Activated CD8-positive, alpha-beta T cell treated with anti-CD3 and anti-CD28 coated beads, Interleukin-2, amount 10 ng/mL, durations not matched to agents 7 days and 5 days (primary cell): ENCODE measurements around the gene SART3. TPM values are rescaled to one million over a fixed set of nuclear protein-coding genes. Genes with fewer than 3 reads are reported as not detected.

ENCODE experiments used
- ATAC-seq: fragments of 150-1000 bp; cut with Tn5 transposase; one replicate; pipeline ENCODE4 v1.10.0; 2021; ENCODE audit warnings: moderate library complexity
- CTCF ChIA-PET: fragments of 350-600 bp; sonication (Branson Sonifier 250); formaldehyde crosslinking; loops from one replicate; lab custom pipeline; 2021; ENCODE audit warnings: antibody characterized with exemption; lab: Charles Lee
- POLR2A ChIA-PET: fragments of 350-600 bp; sonication (Branson Sonifier 250); formaldehyde crosslinking; loops from one replicate; lab custom pipeline; 2021; ENCODE audit warnings: antibody characterized with exemption; lab: Charles Lee
- DNase-seq: peaks from one replicate; pipeline ENCODE4 v3.0.0-alpha.2; 2020
- H3K27ac Mint-ChIP-seq: one replicate; pipeline ENCODE4 v1.8.0; 2021; ENCODE audit warnings: mild to moderate bottlenecking, mixed read lengths
- H3K27me3 Mint-ChIP-seq: one replicate; pipeline ENCODE4 v1.8.0; 2021; ENCODE audit warnings: low read depth, mixed read lengths
- H3K36me3 Mint-ChIP-seq: one replicate; pipeline ENCODE4 v1.8.0; 2021; ENCODE audit warnings: low read depth, mixed read lengths
- H3K4me1 Mint-ChIP-seq: one replicate; pipeline ENCODE4 v1.8.0; 2021; ENCODE audit warnings: low read depth, mixed read lengths
- H3K4me3 Mint-ChIP-seq: one replicate; pipeline ENCODE4 v1.8.0; 2021; ENCODE audit warnings: mild to moderate bottlenecking, mixed read lengths
- H3K9me3 Mint-ChIP-seq: one replicate; pipeline ENCODE4 v1.8.0; 2022; ENCODE audit warnings: mixed read lengths; ENCODE audit not compliant: insufficient read depth
- total RNA-seq, 2 experiments: library from RNA; stranded (reverse); gene quantifications; one replicate each; pipeline ENCODE4 v1.2.3, GENCODE V29; 2021

Gene SART3
- total RNA-seq, 2 experiments from 2014 or later = 67.9 to 76.9 TPM

DNA sequence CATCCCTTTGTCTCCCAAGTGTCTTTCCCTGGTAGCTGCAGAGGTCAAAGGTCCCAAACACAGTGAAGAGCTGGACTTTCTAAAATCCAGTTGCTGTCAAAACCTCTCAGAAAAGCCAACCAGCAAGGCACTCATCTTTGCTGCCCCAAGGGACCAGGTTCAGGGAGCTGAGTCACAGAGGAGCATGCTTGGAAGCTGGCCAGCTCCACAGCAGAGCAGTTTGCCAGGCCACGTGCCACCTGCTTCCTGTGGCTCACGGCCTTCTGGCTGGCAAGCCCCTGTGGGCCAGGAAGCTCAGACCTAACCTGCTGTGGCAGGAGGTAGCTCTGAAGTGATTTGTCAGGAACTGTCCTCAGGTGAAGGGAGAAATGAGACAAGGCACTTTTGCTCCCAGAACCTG is 5.0 kb upstream of the SART3 start:
- H3K9me3 Mint-ChIP-seq = no peaks in the 10 kb centered on the region
- POLR2A ChIA-PET = interaction anchor here (0.5 to 5.0 kb wide), 5 partner anchors 45 to 201 kb away, joined by 3 to 43 read pairs (median 3); partner anchors contain the start of gene SELPLG
- H3K27ac Mint-ChIP-seq = no peak overlapping the region
- H3K36me3 Mint-ChIP-seq = peaks cover 55% of the 10 kb centered on the region
- DNase-seq (peak; percentile 52), ATAC-seq (no peak)
- CTCF ChIA-PET = interaction anchor here (0.8 to 19.8 kb wide), 7 partner anchors 52 to 528 kb away, joined by 3 to 574 read pairs (median 3); no protein-coding TSS in a partner anchor
- no peaks in the 10 kb centered on the region for H3K27me3 Mint-ChIP-seq
- H3K4me1 Mint-ChIP-seq = peaks cover 79% of the 10 kb centered on the region
- no peak overlapping the region for H3K4me3 Mint-ChIP-seq

DNA sequence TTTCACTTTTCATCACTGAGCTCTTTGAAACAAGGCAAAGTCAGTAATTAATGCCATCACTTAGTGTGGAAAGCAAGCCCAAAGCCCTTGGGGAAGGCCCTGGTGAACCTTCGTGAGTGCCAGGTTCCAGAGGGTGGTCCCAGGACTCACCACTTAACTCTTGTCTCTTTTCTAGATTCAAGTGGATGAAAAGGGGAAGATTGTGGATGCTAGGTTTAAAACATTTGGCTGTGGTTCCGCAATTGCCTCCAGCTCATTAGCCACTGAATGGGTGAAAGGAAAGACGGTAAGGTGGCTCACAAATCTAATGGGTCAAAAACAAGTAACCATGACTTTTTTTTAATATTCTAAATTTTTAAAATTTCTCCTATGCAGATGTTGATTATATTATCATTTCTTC is 4.2 kb upstream of the SART3 start:
- no peaks in the 10 kb centered on the region for H3K27me3 Mint-ChIP-seq
- peaks cover 72% of the 10 kb centered on the region for H3K4me1 Mint-ChIP-seq
- H3K27ac Mint-ChIP-seq = no peak overlapping the region
- H3K36me3 Mint-ChIP-seq = peaks cover 50% of the 10 kb centered on the region
- DNase-seq (no peak), ATAC-seq (no peak)
- ChIA-PET POLR2A (interaction anchor here (2.5 to 6.9 kb wide), 2 partner anchors 53 to 66 kb away, joined by 13 to 121 read pairs; partner anchors contain the start of gene SELPLG), CTCF (interaction anchor here (1.1 to 19.8 kb wide), 15 partner anchors 12 to 385 kb away, joined by 3 to 574 read pairs (median 7); partner anchors contain the start of gene SELPLG)
- H3K9me3 Mint-ChIP-seq = no peaks in the 10 kb centered on the region
- H3K4me3 Mint-ChIP-seq = no peak overlapping the region

DNA sequence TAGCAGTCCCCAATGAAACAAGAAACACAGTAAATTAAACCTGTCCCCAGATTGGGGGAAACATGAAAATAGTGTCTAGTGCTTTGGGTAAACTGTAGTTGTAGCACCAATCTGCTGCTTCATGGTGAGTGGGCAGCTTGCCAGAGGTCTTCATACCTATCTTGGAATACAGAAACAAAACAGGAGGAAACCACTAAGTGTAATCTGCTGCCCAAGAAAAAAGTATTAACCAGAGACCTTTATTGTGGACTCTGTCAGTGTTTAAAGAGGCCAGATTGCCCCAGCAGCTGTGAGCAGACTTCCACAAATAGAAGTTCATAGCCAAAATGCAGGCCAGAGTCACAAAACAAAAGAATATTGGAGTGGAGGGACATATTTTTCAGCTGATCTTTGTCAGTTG is 3.8 kb upstream of the SART3 start:
- ATAC-seq = no peak
- ChIA-PET POLR2A (interaction anchor here (2.5 to 6.9 kb wide), 2 partner anchors 53 to 67 kb away, joined by 13 to 121 read pairs; partner anchors contain the start of gene SELPLG), CTCF (interaction anchor here (1.1 to 19.8 kb wide), 16 partner anchors 8 to 530 kb away, joined by 3 to 574 read pairs (median 6); partner anchors contain the start of gene SELPLG)
- peaks cover 73% of the 10 kb centered on the region for H3K4me1 Mint-ChIP-seq
- H3K36me3 Mint-ChIP-seq = peaks cover 52% of the 10 kb centered on the region
- no peak overlapping the region for H3K4me3 Mint-ChIP-seq
- H3K27me3 Mint-ChIP-seq = no peaks in the 10 kb centered on the region
- no peak overlapping the region for H3K27ac Mint-ChIP-seq
- H3K9me3 Mint-ChIP-seq = no peaks in the 10 kb centered on the region
- no peak for DNase-seq

DNA sequence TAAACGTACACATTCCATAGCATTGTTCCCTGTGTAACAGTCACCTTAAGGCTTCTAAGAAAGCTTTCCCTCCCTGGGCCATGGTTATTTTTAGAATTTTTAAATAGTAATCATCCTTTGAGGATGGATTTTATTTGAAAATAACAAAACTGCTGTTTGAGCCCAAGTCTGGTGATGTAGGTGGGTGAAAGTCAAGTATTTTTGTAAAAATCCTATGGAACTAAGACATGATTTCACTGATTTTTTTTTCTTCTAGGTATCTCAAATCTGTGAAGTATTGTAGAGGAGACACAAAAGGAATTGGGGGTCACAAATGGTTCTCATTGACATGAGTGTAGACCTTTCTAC is 2.8 kb upstream of the SART3 start:
- H3K9me3 Mint-ChIP-seq = no peaks in the 10 kb centered on the region
- DNase-seq = no peak
- H3K4me1 Mint-ChIP-seq = peaks cover 72% of the 10 kb centered on the region
- H3K36me3 Mint-ChIP-seq = peaks cover 50% of the 10 kb centered on the region
- H3K27me3 Mint-ChIP-seq = no peaks in the 10 kb centered on the region
- H3K27ac Mint-ChIP-seq = peak overlapping the region; percentile 100
- no peak for ATAC-seq
- CTCF ChIA-PET = interaction anchor here (0.6 to 19.8 kb wide), 20 partner anchors 9 to 530 kb away, joined by 3 to 574 read pairs (median 6); partner anchors contain the start of genes SELPLG and SSH1
- peak overlapping the region; percentile 100 for H3K4me3 Mint-ChIP-seq
- POLR2A ChIA-PET = interaction anchor here (2.5 to 6.9 kb wide), 2 partner anchors 54 to 68 kb away, joined by 13 to 121 read pairs; partner anchors contain the start of gene SELPLG

DNA sequence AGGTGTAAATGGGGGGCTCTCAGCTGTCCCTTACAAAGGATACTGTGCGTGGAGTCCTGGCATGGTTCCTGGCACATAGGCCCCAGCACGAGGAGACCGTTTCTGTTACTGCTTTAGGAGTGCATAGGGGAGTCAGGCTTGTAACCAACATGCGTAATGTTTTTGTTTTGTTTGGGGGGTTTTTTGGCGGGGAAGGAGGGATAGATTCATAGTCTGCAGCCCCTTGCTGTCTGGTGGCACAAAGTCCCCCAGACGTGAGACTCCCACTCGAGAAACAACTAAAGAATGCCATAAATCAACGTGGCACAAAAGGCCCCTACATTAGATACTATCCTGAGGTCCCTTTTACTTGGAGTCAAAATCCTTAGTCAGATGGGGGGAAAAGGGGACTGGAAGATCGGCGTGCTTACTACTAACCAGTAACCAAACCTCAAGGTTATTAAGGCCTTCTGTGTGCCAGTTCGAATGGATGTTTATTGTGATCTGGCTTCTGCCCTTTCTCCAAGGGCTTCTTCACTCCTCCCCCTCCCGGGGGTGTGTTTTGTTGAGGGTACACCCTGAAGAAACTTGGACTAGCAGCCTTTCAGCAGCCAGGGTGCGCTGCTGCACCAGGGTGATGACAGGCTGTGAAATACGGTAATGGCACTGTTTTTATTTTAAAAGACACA is 2.3 kb upstream of the SART3 start:
- no peaks in the 10 kb centered on the region for H3K9me3 Mint-ChIP-seq
- H3K4me1 Mint-ChIP-seq = peaks cover 70% of the 10 kb centered on the region
- POLR2A ChIA-PET = interaction anchor here (0.6 to 6.9 kb wide), 7 partner anchors 9 to 1948 kb away, joined by 3 to 121 read pairs (median 9); partner anchors contain the start of gene SELPLG
- CTCF ChIA-PET = interaction anchor here (0.8 to 19.8 kb wide), 23 partner anchors 7 to 532 kb away, joined by 3 to 574 read pairs (median 6); partner anchors contain the start of gene SELPLG
- H3K27ac Mint-ChIP-seq = peak overlapping the region; percentile 100
- peak; percentile 57 for ATAC-seq
- peak overlapping the region; percentile 100 for H3K4me3 Mint-ChIP-seq
- peaks cover 49% of the 10 kb centered on the region for H3K36me3 Mint-ChIP-seq
- DNase-seq = peak; percentile 91
- H3K27me3 Mint-ChIP-seq = no peaks in the 10 kb centered on the region

DNA sequence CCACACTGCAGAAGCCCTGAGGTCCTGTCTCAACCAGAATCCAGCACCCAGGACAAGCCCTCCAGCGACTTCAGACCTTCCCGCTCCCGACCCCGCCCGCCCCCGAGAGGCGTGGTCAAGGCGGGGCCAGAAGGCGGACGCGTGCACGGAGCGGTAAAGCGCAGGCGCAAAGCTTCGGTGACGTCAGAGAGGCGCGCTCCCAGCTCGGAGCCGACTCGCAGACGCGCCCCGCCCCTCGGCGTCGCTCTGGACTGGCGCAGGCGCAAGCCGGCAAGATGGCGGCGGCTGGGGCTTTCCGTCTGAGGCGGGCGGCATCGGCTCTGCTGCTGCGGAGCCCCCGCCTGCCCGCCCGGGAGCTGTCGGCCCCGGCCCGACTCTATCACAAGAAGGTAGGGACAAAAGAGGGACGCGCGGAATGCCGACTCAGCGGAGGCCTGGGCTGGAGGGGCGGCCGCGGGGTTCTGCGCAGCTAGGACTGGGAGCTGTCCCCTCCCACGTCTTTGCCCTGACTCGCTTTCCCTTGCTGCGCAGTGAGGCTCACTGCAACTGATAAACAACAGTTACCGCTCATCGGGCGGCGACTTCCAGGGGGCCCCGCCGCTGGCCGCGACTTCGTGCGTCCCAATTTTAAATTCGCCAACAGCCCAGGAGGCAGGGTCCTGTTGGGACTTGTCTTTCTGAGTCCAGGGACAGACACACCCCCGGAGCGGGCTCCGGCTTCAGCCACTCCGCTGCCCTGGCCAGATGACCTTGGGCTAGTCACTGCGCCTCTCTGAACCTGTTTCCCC is 1.6 kb upstream of the SART3 start, which contains the start of gene ISCU:
TSS of gene ISCU (plus strand) at position 249 of the 788 bp plus-strand sequence. CDS start at position 276, 27 bp downstream.
- ChIA-PET POLR2A (interaction anchor here (0.5 to 6.9 kb wide), 11 partner anchors 10 to 1949 kb away, joined by 3 to 121 read pairs (median 5); partner anchors contain the start of gene SELPLG), CTCF (interaction anchor here (0.8 to 19.8 kb wide), 14 partner anchors 8 to 533 kb away, joined by 3 to 574 read pairs (median 6); no protein-coding TSS in a partner anchor)
- Mint-ChIP-seq H3K36me3 (peaks cover 46% of the 10 kb centered on the region), H3K27ac (peak within 1 kb of the TSS; percentile 100), H3K4me1 (peaks cover 67% of the 10 kb centered on the region), H3K4me3 (peak within 1 kb of the TSS; percentile 100), H3K9me3 (no peaks in the 10 kb centered on the region), H3K27me3 (no peaks in the 10 kb centered on the region)
- ATAC-seq = peak; percentile 78
- DNase-seq = peak; percentile 98

DNA sequence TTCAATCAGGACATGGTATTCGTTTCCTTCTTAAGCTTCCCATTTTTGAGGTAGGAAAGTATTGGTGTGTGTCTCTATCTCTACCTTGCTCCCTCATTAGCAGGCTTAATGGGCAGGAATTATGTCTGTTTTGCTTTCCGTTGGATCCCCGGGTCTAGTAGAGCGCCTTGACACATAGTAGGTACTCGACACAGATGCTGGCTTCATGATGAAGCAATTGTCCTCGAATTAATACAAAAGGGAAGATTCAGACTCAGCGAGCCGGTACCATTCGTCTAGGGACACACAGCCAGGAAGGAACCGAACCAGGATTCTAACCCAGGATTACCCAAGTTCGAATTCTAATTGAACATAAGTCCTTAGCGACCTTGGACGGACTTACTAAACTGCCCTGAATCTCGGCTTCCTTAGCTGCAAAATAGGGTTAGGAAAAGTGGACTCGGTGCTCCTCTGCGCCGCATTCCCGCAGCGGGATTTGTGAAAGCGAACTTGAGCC is 927 bp upstream of the SART3 start:
- H3K27ac Mint-ChIP-seq = peak overlapping the region; percentile 100
- ATAC-seq = peak; percentile 0
- no peak for DNase-seq
- ChIA-PET POLR2A (interaction anchor here (0.5 to 6.9 kb wide), 12 partner anchors 10 to 1604 kb away, joined by 3 to 121 read pairs (median 6); partner anchors contain the start of gene SELPLG), CTCF (interaction anchor here (0.8 to 19.8 kb wide), 13 partner anchors 8 to 534 kb away, joined by 3 to 574 read pairs (median 6); no protein-coding TSS in a partner anchor)
- H3K27me3 Mint-ChIP-seq = no peaks in the 10 kb centered on the region
- H3K4me1 Mint-ChIP-seq = peaks cover 63% of the 10 kb centered on the region
- no peaks in the 10 kb centered on the region for H3K9me3 Mint-ChIP-seq
- H3K36me3 Mint-ChIP-seq = peaks cover 44% of the 10 kb centered on the region
- H3K4me3 Mint-ChIP-seq = peak overlapping the region; percentile 100

DNA sequence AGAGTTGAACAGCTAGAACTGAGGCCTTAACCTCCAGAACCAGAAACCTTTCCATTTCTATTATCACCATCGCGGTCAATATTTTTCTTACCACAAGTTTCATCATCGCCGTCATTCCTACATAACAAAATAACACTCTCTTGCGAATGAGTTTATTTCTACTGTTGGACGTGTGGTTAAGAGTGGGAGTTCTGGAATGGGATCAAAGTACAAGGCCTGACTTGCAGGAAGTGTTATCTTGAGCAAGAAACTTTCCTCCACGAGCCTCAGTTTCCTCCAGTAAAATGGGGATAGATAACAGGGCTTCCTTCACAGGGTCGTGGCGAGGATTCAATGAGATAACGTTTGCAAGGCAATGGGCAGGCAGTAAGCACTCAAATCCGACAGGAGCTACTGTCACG is 652 bp downstream of the SART3 start:
- Mint-ChIP-seq H3K36me3 (peaks cover 37% of the 10 kb centered on the region), H3K4me1 (peaks cover 61% of the 10 kb centered on the region), H3K27me3 (no peaks in the 10 kb centered on the region), H3K4me3 (peak overlapping the region; percentile 100), H3K27ac (peak overlapping the region; percentile 100), H3K9me3 (no peaks in the 10 kb centered on the region)
- ATAC-seq (no peak), DNase-seq (no peak)
- POLR2A ChIA-PET = interaction anchor here (1.3 to 6.9 kb wide), 6 partner anchors 11 to 172 kb away, joined by 3 to 121 read pairs (median 10); partner anchors contain the start of genes CORO1C and SELPLG
- CTCF ChIA-PET = interaction anchor here (0.5 to 19.8 kb wide), 9 partner anchors 9 to 320 kb away, joined by 3 to 574 read pairs (median 5); no protein-coding TSS in a partner anchor

DNA sequence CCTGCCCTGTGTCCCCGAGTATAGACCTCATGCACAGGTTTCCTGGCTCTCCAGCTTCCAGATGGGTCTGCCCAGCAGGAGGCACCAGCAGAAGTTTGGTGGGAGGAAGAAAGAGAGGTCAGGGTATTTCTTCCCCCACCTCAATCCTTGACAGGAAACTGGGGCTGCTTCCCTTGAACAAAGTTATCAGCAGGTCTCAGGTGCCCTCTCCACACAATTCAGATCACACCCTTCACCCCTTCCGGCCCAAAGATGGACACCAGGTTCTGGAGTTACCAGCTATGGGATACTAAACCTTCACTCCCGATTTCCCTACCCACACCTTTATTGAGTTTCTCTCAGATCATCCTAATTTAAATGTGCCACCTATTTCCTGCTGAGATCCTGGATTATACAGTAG is 1.2 kb downstream of the SART3 start:
- H3K9me3 Mint-ChIP-seq = no peaks in the 10 kb centered on the region
- ATAC-seq (no peak), DNase-seq (no peak)
- peak overlapping the region; percentile 100 for H3K27ac Mint-ChIP-seq
- ChIA-PET POLR2A (interaction anchor here (1.3 to 6.9 kb wide), 3 partner anchors 58 to 172 kb away, joined by 5 to 121 read pairs (median 31); partner anchors contain the start of genes CORO1C and SELPLG), CTCF (interaction anchor here (1.4 to 19.8 kb wide), 5 partner anchors 9 to 105 kb away, joined by 5 to 574 read pairs (median 27); no protein-coding TSS in a partner anchor)
- H3K27me3 Mint-ChIP-seq = no peaks in the 10 kb centered on the region
- H3K36me3 Mint-ChIP-seq = peaks cover 35% of the 10 kb centered on the region
- peak overlapping the region; percentile 100 for H3K4me3 Mint-ChIP-seq
- peaks cover 60% of the 10 kb centered on the region for H3K4me1 Mint-ChIP-seq

DNA sequence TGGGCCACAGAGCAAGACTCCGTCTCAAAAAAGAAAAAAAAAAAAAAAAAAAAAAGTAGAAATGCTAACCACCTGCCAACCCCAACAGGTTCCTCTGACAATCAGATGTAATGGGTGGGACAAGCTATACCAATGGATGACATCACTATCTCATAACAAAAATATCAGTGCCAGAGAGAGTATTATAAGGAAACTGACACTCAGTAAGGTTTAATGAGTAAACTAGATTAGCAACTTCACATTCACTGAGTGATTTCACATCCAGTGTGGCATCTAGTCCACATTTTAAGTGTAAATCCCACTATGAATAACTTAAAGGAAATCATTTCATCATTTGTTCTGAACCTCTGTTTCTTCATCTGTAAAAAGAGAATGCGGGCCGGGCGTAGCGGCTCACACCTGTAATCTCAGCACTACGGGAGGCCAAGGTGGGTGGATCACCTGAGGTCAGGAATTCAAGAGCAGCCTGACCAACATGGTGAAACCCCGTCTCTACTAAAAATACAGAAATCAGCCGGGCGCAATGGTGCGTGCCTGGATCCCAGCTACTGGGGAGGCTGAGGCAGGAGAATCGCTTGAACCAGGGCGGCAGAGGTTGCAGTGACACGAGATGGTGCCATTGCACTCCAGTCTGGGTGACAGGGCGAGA is 1.8 kb downstream of the SART3 start:
- CTCF ChIA-PET = interaction anchor here (1.4 to 19.8 kb wide), 4 partner anchors 10 to 72 kb away, joined by 5 to 574 read pairs (median 18); no protein-coding TSS in a partner anchor
- peak overlapping the region; percentile 75 for H3K27ac Mint-ChIP-seq
- peaks cover 55% of the 10 kb centered on the region for H3K4me1 Mint-ChIP-seq
- peak; percentile 4 for DNase-seq
- no peaks in the 10 kb centered on the region for H3K27me3 Mint-ChIP-seq
- H3K9me3 Mint-ChIP-seq = no peaks in the 10 kb centered on the region
- H3K36me3 Mint-ChIP-seq = peaks cover 30% of the 10 kb centered on the region
- peak overlapping the region; percentile 100 for H3K4me3 Mint-ChIP-seq
- no peak for ATAC-seq
- POLR2A ChIA-PET = interaction anchor here (6.9 kb wide), 1 partner anchor 72 kb away, joined by 121 read pairs; the partner anchor contains the start of gene SELPLG
